OCI-LY3 (cell line): Measurements from ENCODE around the gene CLPX.

Experiments
- EZH2phosphoT487 ChIP-seq: fragments of 200-600 bp; shearing (Covaris generic); IDR thresholded peaks from 2 replicates; pipeline ENCODE4 v1.6.1; 2018; ENCODE audit warnings: antibody characterized with exemption, mixed run types, low read depth
- TF ChIP-seq, protein P1 (sequence below): fragments of 200-600, 300-600 bp; sonication (generic); IDR thresholded peaks from 2 replicates; pipeline ENCODE4 v1.5.1; 2014; ENCODE audit warnings: antibody characterized with exemption, low read length, low read depth

DNA sequence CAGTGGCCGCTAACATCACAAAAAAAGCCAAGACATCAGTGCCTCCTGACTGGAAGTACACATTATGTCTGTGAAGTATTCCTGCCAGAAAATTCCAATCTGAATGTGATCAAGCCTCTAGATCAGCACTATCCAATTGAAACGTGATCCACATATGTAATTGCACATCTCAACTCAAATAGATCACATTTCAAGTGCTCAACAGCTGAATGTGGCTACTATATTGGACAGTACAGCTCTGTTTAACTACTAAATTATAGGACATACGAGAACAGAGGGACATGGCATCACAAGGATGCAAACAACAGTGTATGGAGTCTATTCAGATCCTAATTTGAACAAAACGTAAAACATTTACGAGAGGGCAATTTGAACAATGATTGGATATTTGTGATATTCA lies 69.6 kb downstream of the CLPX start:
- TF ChIP-seq, protein P1, sequence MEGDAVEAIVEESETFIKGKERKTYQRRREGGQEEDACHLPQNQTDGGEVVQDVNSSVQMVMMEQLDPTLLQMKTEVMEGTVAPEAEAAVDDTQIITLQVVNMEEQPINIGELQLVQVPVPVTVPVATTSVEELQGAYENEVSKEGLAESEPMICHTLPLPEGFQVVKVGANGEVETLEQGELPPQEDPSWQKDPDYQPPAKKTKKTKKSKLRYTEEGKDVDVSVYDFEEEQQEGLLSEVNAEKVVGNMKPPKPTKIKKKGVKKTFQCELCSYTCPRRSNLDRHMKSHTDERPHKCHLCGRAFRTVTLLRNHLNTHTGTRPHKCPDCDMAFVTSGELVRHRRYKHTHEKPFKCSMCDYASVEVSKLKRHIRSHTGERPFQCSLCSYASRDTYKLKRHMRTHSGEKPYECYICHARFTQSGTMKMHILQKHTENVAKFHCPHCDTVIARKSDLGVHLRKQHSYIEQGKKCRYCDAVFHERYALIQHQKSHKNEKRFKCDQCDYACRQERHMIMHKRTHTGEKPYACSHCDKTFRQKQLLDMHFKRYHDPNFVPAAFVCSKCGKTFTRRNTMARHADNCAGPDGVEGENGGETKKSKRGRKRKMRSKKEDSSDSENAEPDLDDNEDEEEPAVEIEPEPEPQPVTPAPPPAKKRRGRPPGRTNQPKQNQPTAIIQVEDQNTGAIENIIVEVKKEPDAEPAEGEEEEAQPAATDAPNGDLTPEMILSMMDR = no peak
- no peak for TF ChIP-seq EZH2phosphoT487
